GM18951 (cell line): Measurements from ENCODE around the gene GRIA4.

Experiments
- POLR2A ChIP-seq: IDR thresholded peaks from 4 replicates; pipeline ENCODE4 v1.6.1; 2011; ENCODE audit warnings: mild to moderate bottlenecking; ENCODE audit not compliant: insufficient read length, insufficient read depth; ENCODE audit errors: extremely low read depth
- in situ Hi-C: fragments of 300-500 bp; cut with MboI; formaldehyde crosslinking; loops from one replicate; pipeline ENCODE4 v1.12.0; 2022; ENCODE audit warnings: low sequenced_read_pairs, mixed read lengths, inconsistent platforms; ENCODE audit not compliant: unreplicated experiment

GRIA4 gene

GRCh38 chr11:105838668-105839384 lies 229.0 kb downstream of the GRIA4 start:
- TF ChIP-seq POLR2A: no peak
- in situ Hi-C loops: no loop called here

- no peak for TF ChIP-seq POLR2A
- in situ Hi-C loops: no loop called here
Observed at GRCh38 chr11:105840391-105840790, 230.5 kb downstream of the GRIA4 start.

- TF ChIP-seq POLR2A: no peak
- in situ Hi-C loops: no loop called here
Observed at GRCh38 chr11:105852403-105852802, 242.5 kb downstream of the GRIA4 start.

GRCh38 chr11:105854269-105854668 lies 244.4 kb downstream of the GRIA4 start:
- TF ChIP-seq POLR2A: no peak
- in situ Hi-C loops: no loop called here

GRCh38 chr11:105856954-105857353 lies 247.1 kb downstream of the GRIA4 start:
- TF ChIP-seq POLR2A: no peak
- in situ Hi-C loops: no loop called here

- no peak for TF ChIP-seq POLR2A
- in situ Hi-C loops: no loop called here
Observed at GRCh38 chr11:105857728-105858127, 247.9 kb downstream of the GRIA4 start.

- TF ChIP-seq POLR2A: no peak
- in situ Hi-C loops: no loop called here
Observed at GRCh38 chr11:105858841-105859240, 249.0 kb downstream of the GRIA4 start.

GRCh38 chr11:105860105-105860504 lies 250.2 kb downstream of the GRIA4 start:
- no peak for TF ChIP-seq POLR2A
- in situ Hi-C loops: no loop called here

GRCh38 chr11:105861225-105861624 lies 251.4 kb downstream of the GRIA4 start:
- no peak for TF ChIP-seq POLR2A

GRCh38 chr11:105862736-105863367 lies 253.0 kb downstream of the GRIA4 start:
- in situ Hi-C loops: no loop called here
- no peak for TF ChIP-seq POLR2A

More at GRCh38 chr11:105861225-105861624, 251.4 kb downstream of the GRIA4 start:
- in situ Hi-C loops: no loop called here

- in situ Hi-C loops: no loop called here
Observed at GRCh38 chr11:105863523-105863922, 253.7 kb downstream of the GRIA4 start.

GRCh38 chr11:105867742-105868141 lies 257.9 kb downstream of the GRIA4 start:
- TF ChIP-seq POLR2A: no peak
- in situ Hi-C loops: no loop called here

More at GRCh38 chr11:105863523-105863922, 253.7 kb downstream of the GRIA4 start:
- TF ChIP-seq POLR2A: no peak

GRCh38 chr11:105868762-105869285 lies 259.0 kb downstream of the GRIA4 start:
- no peak for TF ChIP-seq POLR2A
- in situ Hi-C loops: no loop called here
